Thyroid gland (tissue), 4 donors: ENCODE data around the gene RLF. TPM values are rescaled to one million over a fixed set of nuclear protein-coding genes. Genes with fewer than 3 reads are reported as not detected.

Experiments
- DNase-seq, 2 donors: peaks; one replicate each; pipeline ENCODE4 v3.0.0-alpha.2; 2019
- H3K27ac ChIP-seq, 3 donors: fragments of 200-600 bp; sonication (generic); 1 replicate in 2 of 3; 2 replicates in 1 of 3; pipeline ENCODE4 v1.5.1; 2016 to 2019; ENCODE audit warnings: mild to moderate bottlenecking in 1 of 3, moderate library complexity in 1 of 3
- H3K27me3 ChIP-seq: fragments of 200-600 bp; sonication (generic); one replicate; pipeline ENCODE4 v1.5.1; 2019
- H3K36me3 ChIP-seq, 2 donors: fragments of 200-600 bp; sonication (generic); one replicate each; pipeline ENCODE4 v1.5.1; 2016 to 2019
- H3K4me1 ChIP-seq, 2 donors: fragments of 200-600 bp; sonication (generic); one replicate each; pipeline ENCODE4 v1.5.1; 2017 to 2019
- H3K4me3 ChIP-seq, 3 donors: fragments of 200-600 bp; sonication (generic); replicated peaks in 1 of 3; 1 replicate in 2 of 3; 2 replicates in 1 of 3; pipeline ENCODE4 v1.5.1; 2016; ENCODE audit warnings: mild to moderate bottlenecking in 1 of 3
- H3K9me3 ChIP-seq: fragments of 200-600 bp; sonication (generic); one replicate; pipeline ENCODE4 v1.5.1; 2017
- CTCF ChIP-seq, 6 experiments: fragments of 200-600 bp in 3 of 6; fragments of 450-650 bp in 3 of 6; sonication (generic) in 3 of 6; IDR thresholded peaks; one replicate each; pipeline ENCODE4 v1.5.1; 2016 to 2019; ENCODE audit warnings: antibody characterized with exemption in 6 of 6, mild to moderate bottlenecking in 2 of 6, inconsistent platforms in 1 of 6, moderate library complexity in 1 of 6
- POLR2A ChIP-seq, 2 donors: fragments of 450-650 bp; IDR thresholded peaks; one replicate each; pipeline ENCODE4 v1.6.1; 2017; ENCODE audit warnings: antibody characterized with exemption in 2 of 2, mild to moderate bottlenecking in 2 of 2, moderate library complexity in 1 of 2
- WGBS, 2 donors: methylation state at CpG; one replicate each; pipeline ENCODE4 v1.1.5; 2017; 5-methylcytosine and 5-hydroxymethylcytosine counted together
- intact Hi-C: fragments of 100-400 bp; cut with DNase I; formaldehyde crosslinking; loops from one replicate; pipeline ENCODE4 v1.15.1; 2023
- total RNA-seq, 4 donors: library from RNA; depleted of rRNA; stranded (reverse); fragments of >200 nt; gene quantifications; one replicate each; pipeline ENCODE4 v1.2.3, GENCODE V29; 2016

The RLF gene
- total RNA-seq, 4 donors from 2014 or later = 17.3 to 31.0 (median 21.2) TPM

GRCh38 chr1:40243351-40243750 is 82.2 kb downstream of the RLF start:
- no peaks in the 10 kb centered on the region for H3K36me3 ChIP-seq
- no peak for DNase-seq
- H3K27me3 ChIP-seq = no peaks in the 10 kb centered on the region
- H3K4me1 ChIP-seq = peaks cover 0 to 7% of the 10 kb centered on the region in 2 donors
- WGBS, 2 donors = 48 to 51% methylated on average over 2 of the region's 2 CpGs
- TF ChIP-seq CTCF (IDR thresholded peaks at IDR 0.05) = no peak
- TF ChIP-seq POLR2A (IDR thresholded peaks at IDR 0.05) = no peak
- H3K4me3 ChIP-seq = no peak overlapping the region
- H3K27ac ChIP-seq = no peak overlapping the region
- intact Hi-C loops = loop anchor here (10.0 kb wide), 1 partner anchor 69 kb away; no protein-coding TSS in a partner anchor
- no peaks in the 10 kb centered on the region for H3K9me3 ChIP-seq

GRCh38 chr1:40244138-40244744 is 83.1 kb downstream of the RLF start:
- H3K4me3 ChIP-seq = no peak overlapping the region
- no peaks in the 10 kb centered on the region for H3K9me3 ChIP-seq
- no peak for TF ChIP-seq CTCF (IDR thresholded peaks at IDR 0.05)
- TF ChIP-seq POLR2A (IDR thresholded peaks at IDR 0.05) = no peak
- intact Hi-C loops = loop anchor here (10.0 kb wide), 1 partner anchor 69 kb away; no protein-coding TSS in a partner anchor
- H3K27ac ChIP-seq = no peak overlapping the region
- H3K4me1 ChIP-seq = peaks cover 0 to 7% of the 10 kb centered on the region in 2 donors
- DNase-seq = no peak
- no peaks in the 10 kb centered on the region for H3K36me3 ChIP-seq
- H3K27me3 ChIP-seq = no peaks in the 10 kb centered on the region
- 57 to 66% methylated on average over 4 of the region's 4 CpGs for WGBS, 2 donors

GRCh38 chr1:40245686-40246085 is 84.5 kb downstream of the RLF start:
- Histone ChIP-seq H3K9me3 (no peaks in the 10 kb centered on the region), H3K4me3 (no peak overlapping the region), H3K27me3 (no peaks in the 10 kb centered on the region), H3K4me1 (peaks cover 0 to 7% of the 10 kb centered on the region in 2 donors), H3K36me3 (no peaks in the 10 kb centered on the region), H3K27ac (no peak overlapping the region)
- WGBS, 2 donors = 90 to 96% methylated on average over 3 of the region's 3 CpGs
- DNase-seq = no peak
- no peak for TF ChIP-seq POLR2A (IDR thresholded peaks at IDR 0.05)
- TF ChIP-seq CTCF (IDR thresholded peaks at IDR 0.05) = no peak
- intact Hi-C loops = loop anchor here (10.0 kb wide), 1 partner anchor 71 kb away; no protein-coding TSS in a partner anchor

- Histone ChIP-seq H3K27me3 (no peaks in the 10 kb centered on the region), H3K9me3 (no peaks in the 10 kb centered on the region), H3K4me3 (no peak within 1 kb of the TSS), H3K4me1 (peaks cover 0 to 7% of the 10 kb centered on the region in 2 donors), H3K36me3 (no peaks in the 10 kb centered on the region), H3K27ac (no peak within 1 kb of the TSS)
- TF ChIP-seq CTCF (IDR thresholded peaks at IDR 0.05) = no peak
- TF ChIP-seq POLR2A (IDR thresholded peaks at IDR 0.05) = no peak
- no peak for DNase-seq
- 75 to 86% methylated on average over 1 of the region's 1 CpG for WGBS, 2 donors
- intact Hi-C loops = loop anchor here (10.0 kb wide), 1 partner anchor 73 kb away; no protein-coding TSS in a partner anchor
Measured at GRCh38 chr1:40247655-40248054, 86.5 kb downstream of the RLF start, which contains the start of gene TMCO2. Gene TMCO2, plus strand, starts transcription at chr1:40247937. Its CDS starts 57 bp downstream, at chr1:40247994.

GRCh38 chr1:40248412-40248811 is 87.2 kb downstream of the RLF start:
- Histone ChIP-seq H3K27ac (no peak overlapping the region), H3K36me3 (no peaks in the 10 kb centered on the region), H3K4me1 (peaks cover 0 to 6% of the 10 kb centered on the region in 2 donors), H3K4me3 (no peak overlapping the region), H3K9me3 (no peaks in the 10 kb centered on the region), H3K27me3 (no peaks in the 10 kb centered on the region)
- no peak for TF ChIP-seq POLR2A (IDR thresholded peaks at IDR 0.05)
- no peak for TF ChIP-seq CTCF (IDR thresholded peaks at IDR 0.05)
- DNase-seq = no peak
- intact Hi-C loops = loop anchor here (10.0 kb wide), 1 partner anchor 74 kb away; no protein-coding TSS in a partner anchor
